ENCODE data around the gene TENM3.

TENM3 gene

GRCh38 chr4:182593402-182593801 lies 350.2 kb downstream of the TENM3 start:
- H3K9me3 ChIP-seq (ENCODE audit: severe bottlenecking): no peaks in the 10 kb centered on the region
- no peak overlapping the region for H3K4me3 ChIP-seq (ENCODE audit: severe bottlenecking)
- H3K27me3 ChIP-seq (ENCODE audit: insufficient read depth, poor library complexity, severe bottlenecking): no peaks in the 10 kb centered on the region
- ATAC-seq (ENCODE audit: low read depth) (no peak), DNase-seq (ENCODE audit: low spot score) (no peak)
- H3K4me1 ChIP-seq (ENCODE audit: insufficient read depth, poor library complexity, severe bottlenecking): no peaks in the 10 kb centered on the region
- no peak overlapping the region for H3K27ac ChIP-seq (ENCODE audit: poor library complexity, severe bottlenecking)
- TF ChIP-seq, protein P1, sequence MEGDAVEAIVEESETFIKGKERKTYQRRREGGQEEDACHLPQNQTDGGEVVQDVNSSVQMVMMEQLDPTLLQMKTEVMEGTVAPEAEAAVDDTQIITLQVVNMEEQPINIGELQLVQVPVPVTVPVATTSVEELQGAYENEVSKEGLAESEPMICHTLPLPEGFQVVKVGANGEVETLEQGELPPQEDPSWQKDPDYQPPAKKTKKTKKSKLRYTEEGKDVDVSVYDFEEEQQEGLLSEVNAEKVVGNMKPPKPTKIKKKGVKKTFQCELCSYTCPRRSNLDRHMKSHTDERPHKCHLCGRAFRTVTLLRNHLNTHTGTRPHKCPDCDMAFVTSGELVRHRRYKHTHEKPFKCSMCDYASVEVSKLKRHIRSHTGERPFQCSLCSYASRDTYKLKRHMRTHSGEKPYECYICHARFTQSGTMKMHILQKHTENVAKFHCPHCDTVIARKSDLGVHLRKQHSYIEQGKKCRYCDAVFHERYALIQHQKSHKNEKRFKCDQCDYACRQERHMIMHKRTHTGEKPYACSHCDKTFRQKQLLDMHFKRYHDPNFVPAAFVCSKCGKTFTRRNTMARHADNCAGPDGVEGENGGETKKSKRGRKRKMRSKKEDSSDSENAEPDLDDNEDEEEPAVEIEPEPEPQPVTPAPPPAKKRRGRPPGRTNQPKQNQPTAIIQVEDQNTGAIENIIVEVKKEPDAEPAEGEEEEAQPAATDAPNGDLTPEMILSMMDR (IDR thresholded peaks at IDR 0.05; ENCODE audit: poor library complexity, severe bottlenecking): no peak
- no peaks in the 10 kb centered on the region for H3K36me3 ChIP-seq (ENCODE audit: low read depth)

DNA sequence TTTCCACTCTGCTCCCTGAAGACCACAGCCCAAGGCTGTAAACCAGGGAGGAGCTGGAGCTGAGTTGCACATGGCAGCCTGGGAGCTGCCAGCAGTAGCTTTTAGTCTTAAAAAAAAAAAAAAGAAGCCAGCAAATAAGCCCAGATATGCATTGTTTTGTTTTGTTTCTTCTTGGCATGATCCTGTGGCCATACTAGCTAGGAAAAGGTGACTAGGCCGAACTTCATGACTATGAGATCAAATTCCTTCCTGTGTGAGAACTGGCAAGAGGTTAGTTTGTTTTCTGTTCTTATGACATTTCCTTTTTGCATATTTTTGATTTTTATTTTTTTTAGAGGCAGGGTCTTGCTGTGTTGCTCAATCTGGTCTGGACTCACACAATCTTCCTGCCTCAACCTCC lies 350.7 kb downstream of the TENM3 start:
- ATAC-seq (ENCODE audit: low read depth) (no peak), DNase-seq (ENCODE audit: low spot score) (no peak)
- Histone ChIP-seq H3K9me3 (ENCODE audit: severe bottlenecking) (no peaks in the 10 kb centered on the region), H3K4me1 (ENCODE audit: insufficient read depth, poor library complexity, severe bottlenecking) (no peaks in the 10 kb centered on the region), H3K4me3 (ENCODE audit: severe bottlenecking) (no peak overlapping the region), H3K27ac (ENCODE audit: poor library complexity, severe bottlenecking) (no peak overlapping the region), H3K36me3 (ENCODE audit: low read depth) (no peaks in the 10 kb centered on the region), H3K27me3 (ENCODE audit: insufficient read depth, poor library complexity, severe bottlenecking) (no peaks in the 10 kb centered on the region)
- TF ChIP-seq, protein P1 (IDR thresholded peaks at IDR 0.05; ENCODE audit: poor library complexity, severe bottlenecking): no peak

DNA sequence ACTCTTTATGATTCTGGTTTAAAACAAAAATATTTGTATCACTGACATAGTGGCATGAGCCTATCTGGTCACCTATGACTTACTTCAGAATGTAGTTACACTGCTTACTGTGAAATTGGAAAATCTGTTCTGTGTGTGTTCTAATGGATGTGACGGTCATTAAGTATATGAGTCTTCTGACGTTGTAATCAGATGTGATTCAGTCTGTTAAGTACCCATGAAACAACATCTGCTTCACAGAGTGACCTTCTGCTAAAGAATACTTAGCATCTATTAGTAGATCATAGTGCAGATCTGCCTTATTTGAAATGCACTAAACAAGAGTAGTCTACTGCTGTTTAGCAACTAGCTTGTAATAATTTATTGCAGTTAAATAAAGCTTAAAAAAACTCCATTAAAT lies 356.9 kb downstream of the TENM3 start:
- peaks cover 4% of the 10 kb centered on the region for H3K4me1 ChIP-seq (ENCODE audit: insufficient read depth, poor library complexity, severe bottlenecking)
- no peaks in the 10 kb centered on the region for H3K9me3 ChIP-seq (ENCODE audit: severe bottlenecking)
- TF ChIP-seq, protein P1 (IDR thresholded peaks at IDR 0.05; ENCODE audit: poor library complexity, severe bottlenecking): no peak
- H3K27me3 ChIP-seq (ENCODE audit: insufficient read depth, poor library complexity, severe bottlenecking): no peaks in the 10 kb centered on the region
- H3K4me3 ChIP-seq (ENCODE audit: severe bottlenecking): no peak overlapping the region
- no peaks in the 10 kb centered on the region for H3K36me3 ChIP-seq (ENCODE audit: low read depth)
- no peak for DNase-seq (ENCODE audit: low spot score)
- H3K27ac ChIP-seq (ENCODE audit: poor library complexity, severe bottlenecking): no peak overlapping the region
- ATAC-seq (ENCODE audit: low read depth): no peak

DNA sequence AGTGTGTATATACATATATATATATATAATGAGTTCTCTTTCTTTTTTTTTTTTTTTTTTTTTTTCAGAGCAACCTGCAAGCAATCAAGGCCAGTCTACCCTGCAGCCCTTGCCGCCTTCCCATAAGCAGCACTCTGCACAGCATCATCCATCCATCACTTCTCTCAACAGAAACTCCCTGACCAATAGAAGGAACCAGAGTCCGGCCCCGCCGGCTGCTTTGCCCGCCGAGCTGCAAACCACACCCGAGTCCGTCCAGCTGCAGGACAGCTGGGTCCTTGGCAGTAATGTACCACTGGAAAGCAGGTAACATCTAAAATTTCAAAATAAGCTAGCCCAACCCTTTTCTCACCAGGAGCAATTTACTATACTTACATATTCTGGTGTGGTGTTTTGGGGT lies 357.7 kb downstream of the TENM3 start:
- Histone ChIP-seq H3K4me1 (ENCODE audit: insufficient read depth, poor library complexity, severe bottlenecking) (peaks cover 4% of the 10 kb centered on the region), H3K4me3 (ENCODE audit: severe bottlenecking) (no peak overlapping the region), H3K9me3 (ENCODE audit: severe bottlenecking) (no peaks in the 10 kb centered on the region), H3K27me3 (ENCODE audit: insufficient read depth, poor library complexity, severe bottlenecking) (no peaks in the 10 kb centered on the region), H3K36me3 (ENCODE audit: low read depth) (no peaks in the 10 kb centered on the region), H3K27ac (ENCODE audit: poor library complexity, severe bottlenecking) (no peak overlapping the region)
- TF ChIP-seq, protein P1 (IDR thresholded peaks at IDR 0.05; ENCODE audit: poor library complexity, severe bottlenecking): no peak
- ATAC-seq (ENCODE audit: low read depth) (no peak), DNase-seq (ENCODE audit: low spot score) (no peak)

DNA sequence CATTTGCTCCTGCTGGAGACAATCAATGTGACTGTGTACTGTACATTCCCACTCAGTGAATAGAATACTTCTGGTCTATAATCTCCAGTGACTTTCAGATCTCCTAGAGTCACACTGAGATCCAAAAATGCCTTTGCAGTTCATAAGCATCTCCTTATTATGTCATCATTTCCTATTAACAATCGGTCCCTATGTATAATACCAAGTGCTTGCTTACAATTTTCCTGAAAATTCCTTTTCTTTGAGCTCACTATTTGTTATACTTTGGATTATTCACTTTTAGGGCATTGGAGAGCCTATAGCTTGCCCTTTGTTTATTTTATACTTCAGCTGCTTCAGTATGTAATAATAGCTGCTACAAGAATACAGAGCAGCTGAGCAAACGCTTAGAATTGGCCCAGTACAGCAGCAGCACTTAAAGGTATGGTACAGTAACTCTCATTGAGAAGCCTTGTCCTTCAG lies 361.0 kb downstream of the TENM3 start:
- TF ChIP-seq, protein P1 (IDR thresholded peaks at IDR 0.05; ENCODE audit: poor library complexity, severe bottlenecking): no peak
- no peak overlapping the region for H3K27ac ChIP-seq (ENCODE audit: poor library complexity, severe bottlenecking)
- no peak overlapping the region for H3K4me3 ChIP-seq (ENCODE audit: severe bottlenecking)
- DNase-seq (ENCODE audit: low spot score) (no peak), ATAC-seq (ENCODE audit: low read depth) (peak; percentile 19; the same call in 1 of the 3 replicates)
- H3K36me3 ChIP-seq (ENCODE audit: low read depth): no peaks in the 10 kb centered on the region
- H3K9me3 ChIP-seq (ENCODE audit: severe bottlenecking): no peaks in the 10 kb centered on the region
- peaks cover 4% of the 10 kb centered on the region for H3K4me1 ChIP-seq (ENCODE audit: insufficient read depth, poor library complexity, severe bottlenecking)
- H3K27me3 ChIP-seq (ENCODE audit: insufficient read depth, poor library complexity, severe bottlenecking): no peaks in the 10 kb centered on the region

Measured in RWPE2 (cell line).